Endothelial cell of umbilical vein (primary cell): Measurements from ENCODE around the gene OXLD1. TPM values are rescaled to one million over a fixed set of nuclear protein-coding genes. Genes with fewer than 3 reads are reported as not detected.

Experiments
- BruUV-seq: library from RNA; stranded (reverse); fragments of 400-500 nt; replicated peaks from 2 replicates; lab custom pipeline; 2021; lab: Mats Ljungman, UMichigan
- CTCF ChIA-PET: fragments of 300-600, 350-600 bp; sonication (Branson Sonifier 250); formaldehyde crosslinking; loops from one replicate; lab custom pipeline; 2021; ENCODE audit warnings: antibody characterized with exemption, inconsistent platforms; lab: Charles Lee
- POLR2A ChIA-PET: fragments of 300-600, 350-600 bp; sonication (Branson Sonifier 250); formaldehyde crosslinking; loops from one replicate; lab custom pipeline; 2021; ENCODE audit warnings: antibody characterized with exemption, inconsistent platforms; lab: Charles Lee
- DNase-seq: peaks from one replicate; pipeline ENCODE4 v3.0.0-alpha.2; 2011; ENCODE audit warnings: low read depth, low spot score
- FAIRE-seq: peaks from 2 replicates; lab custom pipeline; 2011; peaks lifted over from hg19 to GRCh38; lab: Jason Lieb, UNC
- H2AFZ ChIP-seq: 2 replicates; pipeline ENCODE4 v1.6.0; 2012; ENCODE audit warnings: low read depth, low read length, control low read depth, inconsistent platforms
- H3K27ac ChIP-seq: 2 replicates; pipeline ENCODE4 v1.5.1; 2011; ENCODE audit warnings: low read depth, mild to moderate bottlenecking, control low read depth, low read length, moderate library complexity; ENCODE audit not compliant: insufficient read depth
- H3K27me3 ChIP-seq, 2 experiments: 2 replicates each; pipeline versions ENCODE4 v1.6.0 to v1.6.1; 2011; ENCODE audit warnings: low read length in 2 of 2, mixed read lengths in 1 of 2; ENCODE audit not compliant: control insufficient read depth in 2 of 2, insufficient read depth in 2 of 2
- H3K36me3 ChIP-seq, 2 experiments: 2 replicates in 1 of 2; 3 replicates in 1 of 2; pipeline ENCODE4 v1.5.1; 2011; ENCODE audit warnings: low read length in 2 of 2, mild to moderate bottlenecking in 1 of 2, moderate library complexity in 1 of 2; ENCODE audit not compliant: control insufficient read depth in 2 of 2, insufficient read depth in 2 of 2; ENCODE audit errors: extremely low read depth in 1 of 2
- H3K4me1 ChIP-seq: 3 replicates; pipeline ENCODE4 v1.5.1; 2011; ENCODE audit warnings: mild to moderate bottlenecking, low read length; ENCODE audit not compliant: control insufficient read depth, insufficient read depth; ENCODE audit errors: extremely low read depth
- H3K4me2 ChIP-seq: 2 replicates; pipeline ENCODE4 v1.6.1; 2011; ENCODE audit warnings: low read length, control low read depth, mixed read lengths; ENCODE audit not compliant: insufficient read depth
- H3K4me3 ChIP-seq, 3 experiments: fragments of 200-600 bp in 1 of 3; sonication (generic), shearing (Covaris generic) in 1 of 3; replicated peaks in 1 of 3; 2 replicates each; pipeline ENCODE4 v1.5.1; 2011 to 2016; ENCODE audit warnings: control low read depth in 3 of 3, low read length in 3 of 3, mild to moderate bottlenecking in 2 of 3, inconsistent platforms in 1 of 3, low read depth in 1 of 3, moderate library complexity in 1 of 3; ENCODE audit not compliant: insufficient read depth in 1 of 3
- H3K79me2 ChIP-seq: 2 replicates; pipeline ENCODE4 v1.6.0; 2012; ENCODE audit warnings: low read length, inconsistent platforms; ENCODE audit not compliant: control insufficient read depth, insufficient read depth
- H3K9ac ChIP-seq: replicated peaks from 2 replicates; pipeline ENCODE3; 2011; ENCODE audit warnings: low read length, control low read depth; ENCODE audit not compliant: insufficient read depth; ENCODE audit errors: extremely low read depth
- H3K9me1 ChIP-seq: replicated peaks from 3 replicates; pipeline ENCODE4 v1.6.0; 2011; ENCODE audit warnings: mild to moderate bottlenecking, low read length; ENCODE audit not compliant: control insufficient read depth, insufficient read depth; ENCODE audit errors: extremely low read depth
- H3K9me3 ChIP-seq: replicated peaks from 2 replicates; pipeline ENCODE4 v1.5.1; 2012; ENCODE audit warnings: low read length, inconsistent platforms; ENCODE audit not compliant: control insufficient read depth, insufficient read depth
- H4K20me1 ChIP-seq: replicated peaks from 2 replicates; pipeline ENCODE3; 2011; ENCODE audit warnings: mild to moderate bottlenecking, low read length; ENCODE audit not compliant: control insufficient read depth, insufficient read depth; ENCODE audit errors: extremely low read depth
- CTCF ChIP-seq, 2 donors: IDR thresholded peaks; 1 replicate in 1 of 2; 2 replicates in 1 of 2; pipeline ENCODE4 v1.5.1; 2011; ENCODE audit warnings: low read length in 2 of 2, mild to moderate bottlenecking in 2 of 2, moderate library complexity in 2 of 2, control low read depth in 1 of 2, inconsistent platforms in 1 of 2, low read depth in 1 of 2; ENCODE audit not compliant: insufficient read depth in 1 of 2; ENCODE audit errors: extremely low read depth in 1 of 2
- EZH2 ChIP-seq: IDR thresholded peaks from 2 replicates; pipeline ENCODE4 v1.6.1; 2012; ENCODE audit warnings: borderline replicate concordance, low read depth, mild to moderate bottlenecking, moderate library complexity, low read length, inconsistent platforms; ENCODE audit not compliant: severe bottlenecking
- FOS ChIP-seq: IDR thresholded peaks from 2 replicates; pipeline ENCODE4 v1.6.1; 2011; ENCODE audit warnings: mild to moderate bottlenecking, low read length, moderate library complexity, borderline replicate concordance; ENCODE audit not compliant: insufficient read depth
- GATA2 ChIP-seq: IDR thresholded peaks from 2 replicates; pipeline ENCODE4 v1.7.0; 2011; ENCODE audit warnings: low read depth, mild to moderate bottlenecking, moderate library complexity, mixed read lengths, low read length; ENCODE audit not compliant: insufficient read length, insufficient read depth
- JUN ChIP-seq: IDR thresholded peaks from 2 replicates; pipeline ENCODE4 v1.6.1; 2011; ENCODE audit warnings: borderline replicate concordance, low read depth; ENCODE audit not compliant: insufficient read length, insufficient read depth
- MAX ChIP-seq: IDR thresholded peaks from 2 replicates; pipeline ENCODE4 v1.6.1; 2011; ENCODE audit not compliant: insufficient read depth, insufficient read length
- MYC ChIP-seq: IDR thresholded peaks from one replicate; pipeline ENCODE4 v1.6.1; 2011; ENCODE audit warnings: mild to moderate bottlenecking, low read depth, low read length
- POLR2A ChIP-seq: IDR thresholded peaks from 2 replicates; pipeline ENCODE4 v1.6.1; 2012; ENCODE audit warnings: low read depth, mild to moderate bottlenecking, control low read depth, low read length
- POLR2AphosphoS5 ChIP-seq: IDR thresholded peaks from 2 replicates; pipeline ENCODE4 v1.6.1; 2012; ENCODE audit warnings: low read depth, mild to moderate bottlenecking, control low read depth, low read length, moderate library complexity; ENCODE audit not compliant: insufficient read depth
- dilution Hi-C: fragments of 300-500 bp; cut with MboI; formaldehyde crosslinking; loops from one replicate; pipeline ENCODE4 v1.15.0; 2019; ENCODE audit warnings: low sequenced_read_pairs; ENCODE audit not compliant: extremely low pct_ligation_motif_present
- intact Hi-C: fragments of 100-400 bp; cut with micrococcal nuclease; formaldehyde crosslinking; loops from one replicate; pipeline ENCODE4 v1.10.0; 2022
- polyA plus RNA-seq, 4 experiments: library from polyadenylated mRNA; depleted of rRNA in 3 of 4; stranded (reverse) in 3 of 4; unstranded in 1 of 4; fragments of >200 nt; gene quantifications; 2 replicates each; pipeline versions ENCODE4 v1.2.1 to v1.2.3, GENCODE V29; 2011 to 2012; ENCODE audit warnings: missing spikeins in 1 of 4
- total RNA-seq: library from RNA; stranded (reverse); gene quantifications from 2 replicates; pipeline ENCODE4 v1.2.3, GENCODE V29; 2021

Gene OXLD1
- total and polyA plus RNA-seq, 2 donors (not counting 3 experiments of a cell fraction or from before 2014, with no cell fraction given) = 20.1 to 35.2 TPM

GRCh38 chr17:81641825-81642489 lies 24.4 kb downstream of the OXLD1 start:
- Histone ChIP-seq H3K9ac (no peak overlapping the region), H3K4me3 (no peak overlapping the region)
- POLR2A ChIA-PET = no interaction called here

More at GRCh38 chr17:81641825-81642489, 24.4 kb downstream of the OXLD1 start:
- Histone ChIP-seq H3K27me3 (peaks cover 4% of the 10 kb centered on the region in 2 experiments), H3K4me2 (no peak overlapping the region), H3K27ac (no peak overlapping the region), H2AFZ (no peak overlapping the region), H3K36me3 (no peaks in the 10 kb centered on the region), H3K4me1 (peaks cover 4% of the 10 kb centered on the region), H3K9me3 (no peaks in the 10 kb centered on the region), H3K79me2 (no peaks in the 10 kb centered on the region), H4K20me1 (no peaks in the 10 kb centered on the region), H3K9me1 (no peaks in the 10 kb centered on the region)
- CTCF ChIA-PET = interaction anchor here (1.5 kb wide), 2 partner anchors 9 to 10 kb away, joined by 3 to 4 read pairs; no protein-coding TSS in a partner anchor
- no TSS peak for BruUV-seq
- intact Hi-C loops (no loop called here), dilution Hi-C loops (no loop called here)
- TF ChIP-seq POLR2AphosphoS5 (no peak), MYC (no peak), MAX (no peak), GATA2 (no peak), JUN (no peak), POLR2A (no peak), EZH2 (no peak), CTCF (IDR thresholded peaks at IDR 0.05; ENCODE audit: extremely low read depth in 1 of 2, insufficient read depth in 1 of 2, low read depth in 1 of 2, low read length in 2 of 2) (no peak), FOS (no peak)
- DNase-seq = no peak
- no peak for FAIRE-seq
